NCI-H128 (cell line): ENCODE data around the gene MX1.

Experiments used
- DNase-seq: peaks from one replicate; lab custom pipeline; 2025; ENCODE audit not compliant: unreplicated experiment; lab: John Stamatoyannopoulos, UW

MX1 gene, protein sequence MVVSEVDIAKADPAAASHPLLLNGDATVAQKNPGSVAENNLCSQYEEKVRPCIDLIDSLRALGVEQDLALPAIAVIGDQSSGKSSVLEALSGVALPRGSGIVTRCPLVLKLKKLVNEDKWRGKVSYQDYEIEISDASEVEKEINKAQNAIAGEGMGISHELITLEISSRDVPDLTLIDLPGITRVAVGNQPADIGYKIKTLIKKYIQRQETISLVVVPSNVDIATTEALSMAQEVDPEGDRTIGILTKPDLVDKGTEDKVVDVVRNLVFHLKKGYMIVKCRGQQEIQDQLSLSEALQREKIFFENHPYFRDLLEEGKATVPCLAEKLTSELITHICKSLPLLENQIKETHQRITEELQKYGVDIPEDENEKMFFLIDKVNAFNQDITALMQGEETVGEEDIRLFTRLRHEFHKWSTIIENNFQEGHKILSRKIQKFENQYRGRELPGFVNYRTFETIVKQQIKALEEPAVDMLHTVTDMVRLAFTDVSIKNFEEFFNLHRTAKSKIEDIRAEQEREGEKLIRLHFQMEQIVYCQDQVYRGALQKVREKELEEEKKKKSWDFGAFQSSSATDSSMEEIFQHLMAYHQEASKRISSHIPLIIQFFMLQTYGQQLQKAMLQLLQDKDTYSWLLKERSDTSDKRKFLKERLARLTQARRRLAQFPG

GRCh38 chr21:41425954-41426675 lies at the start of gene MX1:
Gene MX1, plus strand, starts transcription at chr21:41426239. Its CDS starts 5,832 bp downstream, at chr21:41432071.
- DNase-seq = no peak

GRCh38 chr21:41377715-41378114 lies 48.3 kb upstream of the MX1 start:
- DNase-seq = no peak

DNA sequence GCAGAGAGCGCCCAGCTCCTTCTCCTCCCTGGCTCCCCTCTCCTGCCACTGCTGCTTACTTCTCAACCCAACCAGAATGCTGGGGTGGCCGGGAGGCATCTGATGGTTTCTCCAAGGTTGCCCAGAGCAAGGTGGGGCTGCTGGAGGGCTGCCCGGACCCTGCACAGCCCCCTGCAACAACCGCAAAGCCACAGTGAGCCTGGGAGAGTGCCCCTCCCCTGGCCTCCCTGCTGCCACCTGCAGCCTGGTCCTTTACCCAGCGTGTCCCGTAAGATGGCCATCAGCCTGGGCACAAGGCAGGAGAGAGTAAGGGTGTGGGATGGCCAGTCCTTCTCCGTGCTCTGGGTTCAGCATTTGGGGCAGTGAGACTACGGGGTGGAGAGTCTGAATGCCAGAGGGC lies 47.2 kb upstream of the MX1 start:
- no peak for DNase-seq

GRCh38 chr21:41379901-41380300 lies 46.1 kb upstream of the MX1 start:
- DNase-seq = no peak

GRCh38 chr21:41381731-41382130 lies 44.3 kb upstream of the MX1 start:
- no peak for DNase-seq

GRCh38 chr21:41387042-41387819 lies 38.8 kb upstream of the MX1 start:
- no peak for DNase-seq

GRCh38 chr21:41387824-41388223 lies 38.2 kb upstream of the MX1 start:
- DNase-seq = no peak

GRCh38 chr21:41388259-41388658 lies 37.8 kb upstream of the MX1 start:
- no peak for DNase-seq

DNA sequence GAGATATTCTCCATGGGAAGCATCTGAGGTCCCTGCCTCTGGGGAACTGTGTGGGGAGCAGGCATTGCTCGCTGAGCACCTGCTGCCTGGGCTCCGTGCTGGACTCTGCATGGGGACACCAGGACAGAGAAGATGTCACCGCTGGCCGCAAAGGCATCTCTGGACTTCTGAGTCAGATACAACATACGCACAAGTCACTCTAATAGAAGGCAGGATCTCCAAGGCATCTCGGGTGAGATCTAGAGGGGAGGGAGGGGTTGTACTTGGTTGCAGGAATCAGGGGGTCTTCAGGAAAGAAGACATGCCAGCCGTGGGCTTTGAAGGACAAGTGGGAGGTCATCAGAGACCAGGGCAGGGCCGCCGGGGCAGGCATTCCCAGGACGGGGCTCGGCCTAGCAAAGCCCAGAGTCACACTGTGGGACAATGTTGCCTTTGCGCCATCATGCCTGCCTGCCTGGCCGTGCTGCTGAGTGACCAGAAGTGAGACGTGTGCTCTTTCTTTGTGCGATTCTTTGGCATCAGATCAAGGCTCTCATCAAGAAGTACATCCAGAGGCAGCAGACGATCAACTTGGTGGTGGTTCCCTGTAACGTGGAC lies 35.9 kb upstream of the MX1 start:
- no peak for DNase-seq

DNA sequence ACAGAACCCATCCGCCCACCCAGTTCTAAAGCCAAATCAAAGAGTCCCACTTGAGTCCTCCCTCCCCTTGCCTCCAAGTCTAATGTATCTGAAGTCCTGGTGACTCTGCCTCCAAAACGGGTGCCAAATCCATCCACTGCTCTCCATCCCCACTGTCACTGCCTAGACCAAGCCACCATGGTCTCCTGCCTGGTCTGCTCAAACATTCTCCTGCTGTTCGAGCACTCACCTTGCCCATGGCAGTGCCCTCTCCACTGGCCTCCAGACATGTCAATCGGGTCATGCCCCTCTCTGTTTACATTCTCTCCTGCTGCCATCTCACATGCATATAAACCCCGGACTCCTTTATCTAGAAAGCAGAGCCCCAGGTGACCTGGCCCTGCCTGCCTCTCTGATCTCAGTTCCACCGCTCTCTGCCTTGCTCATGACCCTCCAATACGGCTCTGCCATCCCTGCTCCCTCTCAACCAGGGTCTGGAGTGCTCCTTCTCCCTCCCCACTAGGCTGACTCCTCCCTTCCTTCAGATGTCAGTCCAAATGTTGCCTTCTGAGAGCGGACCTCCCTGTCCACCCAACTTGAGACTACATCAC lies 32.1 kb upstream of the MX1 start:
- DNase-seq = no peak

- no peak for DNase-seq
Observed at GRCh38 chr21:41396558-41397075, 29.4 kb upstream of the MX1 start.

- no peak for DNase-seq
Observed at GRCh38 chr21:41397471-41397891, 28.6 kb upstream of the MX1 start.

DNA sequence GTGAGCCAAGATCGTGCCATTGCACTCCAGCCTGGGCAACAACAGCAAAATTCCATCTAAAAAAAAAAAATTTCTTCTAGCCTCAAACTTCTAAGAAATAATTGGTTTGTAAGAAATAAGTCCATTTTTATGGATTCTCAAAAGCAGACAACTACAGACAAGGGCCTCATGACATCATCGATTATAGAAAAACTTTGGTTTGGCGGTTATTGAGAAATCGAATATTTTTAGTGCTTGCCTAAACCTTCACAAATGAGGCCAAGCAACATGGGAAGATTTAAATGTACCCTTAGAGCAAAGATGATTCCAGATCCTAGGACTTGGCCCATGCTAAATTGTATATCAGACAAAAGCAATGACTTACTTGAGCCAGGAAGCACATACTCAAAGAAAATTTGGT lies 27.8 kb upstream of the MX1 start:
- DNase-seq = no peak

GRCh38 chr21:41398831-41399230 lies 27.2 kb upstream of the MX1 start:
- DNase-seq = no peak

- DNase-seq = no peak
Observed at GRCh38 chr21:41399246-41399800, 26.7 kb upstream of the MX1 start.

- no peak for DNase-seq
Observed at GRCh38 chr21:41402231-41402630, 23.8 kb upstream of the MX1 start.

DNA sequence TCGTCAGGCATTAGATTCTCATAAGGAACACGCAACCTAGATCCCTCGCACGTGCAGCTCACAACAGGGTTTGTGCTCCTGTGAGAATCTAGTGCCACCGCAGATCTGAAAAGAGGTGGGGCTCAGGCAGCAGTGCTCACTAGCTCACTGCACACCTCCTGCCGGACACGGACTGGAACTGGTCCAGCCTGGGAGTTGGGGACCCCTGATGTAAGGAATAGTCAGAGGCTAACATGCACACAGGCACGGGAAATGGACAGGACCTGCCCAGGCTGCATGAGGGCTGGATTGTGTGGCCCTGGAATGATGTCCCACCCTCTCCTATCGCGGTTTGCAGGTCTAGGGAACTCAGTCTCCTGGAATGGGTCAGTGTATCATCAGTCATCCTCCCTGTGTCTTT lies 23.2 kb upstream of the MX1 start:
- no peak for DNase-seq

DNA sequence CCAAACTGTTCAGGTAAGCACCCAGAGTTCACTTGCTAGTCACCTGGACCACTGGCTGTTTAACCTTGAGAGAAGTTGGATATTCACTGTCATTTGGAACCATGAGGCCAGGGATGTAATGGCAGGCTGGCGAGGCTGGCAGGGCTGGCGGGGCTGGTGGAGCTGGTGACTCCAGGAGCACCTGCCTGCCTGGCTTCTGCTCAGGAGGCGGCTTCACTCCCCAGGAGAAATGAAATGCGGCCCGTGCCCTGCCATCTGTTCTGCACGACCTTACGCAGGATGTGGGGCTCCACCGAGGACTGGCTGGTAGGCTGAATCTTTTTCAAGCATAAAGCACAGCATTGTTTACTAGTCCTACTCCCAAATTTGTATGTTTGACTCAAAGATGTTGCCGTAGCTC lies 22.7 kb upstream of the MX1 start:
- no peak for DNase-seq

GRCh38 chr21:41403966-41404365 lies 22.1 kb upstream of the MX1 start:
- DNase-seq = no peak

GRCh38 chr21:41405321-41405720 lies 20.7 kb upstream of the MX1 start:
- no peak for DNase-seq
